Osteoblast (primary cell): ENCODE measurements around the gene LANCL2. TPM values are rescaled to one million over a fixed set of nuclear protein-coding genes. Genes with fewer than 3 reads are reported as not detected.

ENCODE experiments used
- DNase-seq: peaks from one replicate; pipeline ENCODE4 v3.0.0; 2011; ENCODE audit warnings: low spot score, mixed read lengths; ENCODE audit not compliant: insufficient read length; ENCODE audit errors: missing footprints
- H2AFZ ChIP-seq: 2 replicates; pipeline ENCODE4 v1.6.0; 2011; ENCODE audit warnings: mild to moderate bottlenecking, low read length
- H3K27ac ChIP-seq: 2 replicates; pipeline ENCODE4 v1.5.1; 2011; ENCODE audit warnings: mild to moderate bottlenecking, low read depth, low read length, moderate library complexity
- H3K27me3 ChIP-seq: 2 replicates; pipeline ENCODE4 v1.6.0; 2012; ENCODE audit warnings: mild to moderate bottlenecking, control low read depth, inconsistent platforms, low read length, moderate library complexity; ENCODE audit not compliant: insufficient read depth
- H3K36me3 ChIP-seq: 2 replicates; pipeline ENCODE4 v1.5.1; 2011; ENCODE audit warnings: mild to moderate bottlenecking, low read length, control low read depth, moderate library complexity; ENCODE audit not compliant: insufficient read depth
- H3K4me1 ChIP-seq: 2 replicates; pipeline ENCODE4 v1.5.1; 2011; ENCODE audit warnings: mild to moderate bottlenecking, low read length, control low read depth, moderate library complexity; ENCODE audit not compliant: insufficient read depth
- H3K4me2 ChIP-seq: 2 replicates; pipeline ENCODE4 v1.6.0; 2011; ENCODE audit warnings: mild to moderate bottlenecking, low read length; ENCODE audit not compliant: insufficient read depth
- H3K4me3 ChIP-seq: fragments of 200-600 bp; sonication (generic); 3 replicates; pipeline ENCODE4 v1.5.1; 2012; ENCODE audit warnings: mild to moderate bottlenecking, low read length, inconsistent platforms; ENCODE audit not compliant: insufficient read depth
- H3K79me2 ChIP-seq: 2 replicates; pipeline ENCODE4 v1.6.0; 2012; ENCODE audit warnings: mild to moderate bottlenecking, low read length, control low read depth, inconsistent platforms; ENCODE audit not compliant: insufficient read depth
- H3K9me3 ChIP-seq: 2 replicates; pipeline ENCODE4 v1.5.1; 2011; ENCODE audit warnings: low read depth, low read length, control low read depth
- H4K20me1 ChIP-seq: 2 replicates; pipeline ENCODE4 v1.6.0; 2012; ENCODE audit warnings: mild to moderate bottlenecking, low read length, control low read depth; ENCODE audit not compliant: insufficient read depth
- total RNA-seq: library from RNA; depleted of rRNA; stranded (reverse); fragments of >200 nt; gene quantifications from 2 replicates; pipeline ENCODE4 v1.2.3, GENCODE V29; 2012
- TF ChIP-seq, protein P1 (sequence below): IDR thresholded peaks from 2 replicates; pipeline ENCODE4 v1.5.1; 2011; ENCODE audit warnings: mild to moderate bottlenecking, low read depth, low read length, moderate library complexity; ENCODE audit errors: extremely low read depth

The LANCL2 gene
- total RNA-seq, 1 donor = 19.2 TPM

DNA sequence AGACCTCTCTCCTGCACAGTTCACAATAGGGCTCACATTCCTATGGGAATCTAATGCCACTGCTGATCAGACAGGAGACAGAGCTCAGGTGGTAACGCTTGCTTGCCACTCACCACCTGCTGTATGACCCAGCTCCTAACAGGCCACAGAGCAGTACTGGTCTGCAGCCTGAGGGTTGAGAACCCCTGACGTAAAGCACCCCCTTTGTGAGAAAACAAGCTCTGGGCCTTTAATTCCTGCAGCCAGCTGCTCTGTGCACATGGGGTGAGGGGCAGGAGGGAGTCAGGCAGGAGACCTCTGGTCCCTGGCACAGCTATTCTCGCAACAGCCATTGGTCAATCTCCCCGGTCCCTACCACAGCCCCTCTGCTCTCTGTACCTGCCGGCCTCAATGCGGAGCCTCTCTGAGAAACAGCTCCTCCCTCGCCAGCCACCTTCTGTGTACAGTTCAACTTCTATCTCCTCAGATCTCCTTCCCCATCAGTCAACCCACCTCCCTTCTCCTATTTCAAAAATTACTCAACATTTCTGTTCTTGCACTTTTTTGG is 102.0 kb downstream of the LANCL2 start:
- Histone ChIP-seq H3K36me3 (peaks cover 5% of the 10 kb centered on the region), H3K4me3 (no peak overlapping the region), H2AFZ (no peak overlapping the region), H3K4me2 (no peak overlapping the region), H4K20me1 (peaks cover 2% of the 10 kb centered on the region), H3K27ac (no peak overlapping the region), H3K4me1 (no peaks in the 10 kb centered on the region), H3K9me3 (no peaks in the 10 kb centered on the region), H3K27me3 (no peaks in the 10 kb centered on the region), H3K79me2 (no peaks in the 10 kb centered on the region)
- TF ChIP-seq, protein P1, sequence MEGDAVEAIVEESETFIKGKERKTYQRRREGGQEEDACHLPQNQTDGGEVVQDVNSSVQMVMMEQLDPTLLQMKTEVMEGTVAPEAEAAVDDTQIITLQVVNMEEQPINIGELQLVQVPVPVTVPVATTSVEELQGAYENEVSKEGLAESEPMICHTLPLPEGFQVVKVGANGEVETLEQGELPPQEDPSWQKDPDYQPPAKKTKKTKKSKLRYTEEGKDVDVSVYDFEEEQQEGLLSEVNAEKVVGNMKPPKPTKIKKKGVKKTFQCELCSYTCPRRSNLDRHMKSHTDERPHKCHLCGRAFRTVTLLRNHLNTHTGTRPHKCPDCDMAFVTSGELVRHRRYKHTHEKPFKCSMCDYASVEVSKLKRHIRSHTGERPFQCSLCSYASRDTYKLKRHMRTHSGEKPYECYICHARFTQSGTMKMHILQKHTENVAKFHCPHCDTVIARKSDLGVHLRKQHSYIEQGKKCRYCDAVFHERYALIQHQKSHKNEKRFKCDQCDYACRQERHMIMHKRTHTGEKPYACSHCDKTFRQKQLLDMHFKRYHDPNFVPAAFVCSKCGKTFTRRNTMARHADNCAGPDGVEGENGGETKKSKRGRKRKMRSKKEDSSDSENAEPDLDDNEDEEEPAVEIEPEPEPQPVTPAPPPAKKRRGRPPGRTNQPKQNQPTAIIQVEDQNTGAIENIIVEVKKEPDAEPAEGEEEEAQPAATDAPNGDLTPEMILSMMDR = no peak
- DNase-seq = no peak

DNA sequence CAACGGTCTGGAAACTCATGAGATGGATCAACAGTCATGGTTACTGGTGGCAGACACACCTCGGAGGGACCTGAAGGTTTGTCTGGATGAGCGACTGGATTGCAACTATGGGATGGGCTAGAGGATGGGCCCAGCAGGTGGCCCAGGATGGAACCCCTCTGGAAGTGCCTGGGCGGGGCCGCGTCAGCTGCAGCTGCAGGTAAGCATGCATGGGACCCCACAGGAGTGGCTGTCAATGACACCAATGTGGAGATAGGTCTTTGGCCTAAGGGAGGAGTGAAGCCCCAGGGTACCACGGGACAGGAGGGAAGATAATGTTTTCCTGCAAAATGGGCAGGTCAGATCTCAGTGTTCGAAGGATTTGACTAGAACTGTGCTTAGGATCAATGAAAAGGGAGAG is 103.4 kb downstream of the LANCL2 start:
- no peak overlapping the region for H2AFZ ChIP-seq
- H3K36me3 ChIP-seq = peaks cover 5% of the 10 kb centered on the region
- no peaks in the 10 kb centered on the region for H3K27me3 ChIP-seq
- no peaks in the 10 kb centered on the region for H3K79me2 ChIP-seq
- H3K4me2 ChIP-seq = no peak overlapping the region
- no peaks in the 10 kb centered on the region for H3K9me3 ChIP-seq
- H3K4me3 ChIP-seq = no peak overlapping the region
- H3K4me1 ChIP-seq = no peaks in the 10 kb centered on the region
- TF ChIP-seq, protein P1 = no peak
- H3K27ac ChIP-seq = no peak overlapping the region
- H4K20me1 ChIP-seq = peaks cover 2% of the 10 kb centered on the region
- DNase-seq = no peak

DNA sequence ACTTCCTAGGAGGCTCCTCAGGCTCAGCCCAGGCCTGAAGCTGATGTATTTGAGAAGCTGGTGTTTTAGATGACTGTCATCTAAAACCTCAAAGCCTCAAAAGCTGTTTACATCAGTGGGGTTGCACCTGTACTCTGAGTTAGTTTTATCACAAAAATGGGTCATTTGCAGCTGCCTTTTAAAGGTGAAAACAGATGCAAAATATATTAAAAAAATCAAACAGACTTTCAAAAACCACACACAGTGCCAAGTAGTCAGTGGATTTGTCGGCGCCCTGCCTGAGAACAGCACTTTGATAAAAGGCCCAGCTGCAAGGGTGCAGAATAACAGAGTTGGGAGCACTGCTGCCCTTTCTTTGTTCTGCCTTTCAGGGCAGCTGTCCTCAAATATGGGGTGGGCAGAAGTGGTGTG is 104.1 kb downstream of the LANCL2 start:
- Histone ChIP-seq H3K79me2 (no peaks in the 10 kb centered on the region), H3K27ac (no peak overlapping the region), H3K9me3 (no peaks in the 10 kb centered on the region), H4K20me1 (peaks cover 6% of the 10 kb centered on the region), H2AFZ (no peak overlapping the region), H3K4me3 (no peak overlapping the region), H3K4me1 (no peaks in the 10 kb centered on the region), H3K4me2 (no peak overlapping the region), H3K27me3 (no peaks in the 10 kb centered on the region), H3K36me3 (peaks cover 2% of the 10 kb centered on the region)
- DNase-seq = peak; percentile 36
- TF ChIP-seq, protein P1 = no peak

DNA sequence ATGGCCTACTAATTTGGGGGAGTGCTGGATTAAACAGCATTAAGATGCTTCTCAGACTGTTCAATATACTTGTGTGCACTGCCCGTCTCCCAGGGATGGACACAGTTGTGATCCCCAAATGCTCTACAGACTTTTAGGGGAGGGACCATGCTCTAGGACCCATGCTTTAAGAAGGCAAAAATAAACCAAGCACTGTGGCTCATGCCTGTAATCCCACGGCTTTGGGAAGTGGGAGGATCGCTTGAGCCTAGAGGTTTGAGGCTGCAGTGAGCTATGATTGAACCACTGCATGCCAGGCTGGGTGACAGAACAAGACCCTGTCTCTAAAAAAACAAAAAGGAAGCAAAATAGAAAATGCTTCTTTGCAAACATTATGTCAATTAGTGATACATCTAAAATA is 104.6 kb downstream of the LANCL2 start:
- no peak overlapping the region for H3K27ac ChIP-seq
- H3K4me1 ChIP-seq = no peaks in the 10 kb centered on the region
- H3K9me3 ChIP-seq = no peaks in the 10 kb centered on the region
- no peaks in the 10 kb centered on the region for H3K27me3 ChIP-seq
- H3K4me3 ChIP-seq = no peak overlapping the region
- TF ChIP-seq, protein P1 = no peak
- no peaks in the 10 kb centered on the region for H3K79me2 ChIP-seq
- H4K20me1 ChIP-seq = peaks cover 10% of the 10 kb centered on the region
- H2AFZ ChIP-seq = no peak overlapping the region
- no peak for DNase-seq
- no peak overlapping the region for H3K4me2 ChIP-seq
- H3K36me3 ChIP-seq = no peaks in the 10 kb centered on the region
